Upper lobe of left lung (tissue), 6 donors: Measurements from ENCODE around the gene MMS22L. TPM values are rescaled to one million over a fixed set of nuclear protein-coding genes. Genes with fewer than 3 reads are reported as not detected.
"Not testable (repeated sequence)": the region's sequence is repeated elsewhere in the genome, so short reads cannot be mapped to it uniquely, and the experiment has no call there.

Experiments used
- ATAC-seq, 2 donors: fragments of 200-7000 bp; cut with Tn5 transposase; one replicate each; pipeline ENCODE4 v1.9.1; 2022; ENCODE audit warnings: mild to moderate bottlenecking in 2 of 2, moderate library complexity in 2 of 2; ENCODE audit not compliant: low FRiP score in 2 of 2
- DNase-seq, 2 donors: peaks; one replicate each; pipeline ENCODE4 v3.0.0-alpha.2; 2019 to 2020
- H3K27ac ChIP-seq, 4 donors: fragments of 200-600 bp; sonication (generic); one replicate each; pipeline ENCODE4 v1.5.1; 2016 to 2019
- H3K27me3 ChIP-seq, 4 donors: fragments of 200-600 bp; sonication (generic); one replicate each; pipeline ENCODE4 v1.5.1; 2017 to 2019
- H3K36me3 ChIP-seq, 4 donors: fragments of 200-600 bp; sonication (generic); one replicate each; pipeline ENCODE4 v1.5.1; 2016 to 2019
- H3K4me1 ChIP-seq, 4 donors: fragments of 200-600 bp; sonication (generic); one replicate each; pipeline ENCODE4 v1.5.1; 2018 to 2019
- H3K4me3 ChIP-seq, 4 donors: fragments of 200-600 bp; sonication (generic); one replicate each; pipeline ENCODE4 v1.5.1; 2017 to 2019; ENCODE audit warnings: mild to moderate bottlenecking in 2 of 4, moderate library complexity in 1 of 4
- H3K9me3 ChIP-seq, 4 donors: fragments of 200-600 bp; sonication (generic); one replicate each; pipeline ENCODE4 v1.5.1; 2018 to 2019
- EP300 ChIP-seq, 4 donors: sonication (generic); formaldehyde crosslinking; IDR thresholded peaks; one replicate each; pipeline ENCODE4 v1.5.1; 2017; ENCODE audit warnings: antibody characterized with exemption in 4 of 4, control low read depth in 2 of 4
- POLR2A ChIP-seq, 4 donors: fragments of 450-650 bp; IDR thresholded peaks; one replicate each; pipeline ENCODE4 v1.5.1; 2016 to 2017; ENCODE audit warnings: antibody characterized with exemption in 4 of 4, mild to moderate bottlenecking in 2 of 4
- POLR2AphosphoS5 ChIP-seq, 2 donors: sonication (generic); formaldehyde crosslinking; IDR thresholded peaks; one replicate each; pipeline ENCODE4 v1.5.1; 2017; ENCODE audit warnings: antibody characterized with exemption in 2 of 2
- WGBS, 2 donors: methylation state at CpG; one replicate each; pipeline ENCODE4 v1.1.5; 2017 to 2018; 5-methylcytosine and 5-hydroxymethylcytosine counted together
- total RNA-seq, 6 donors: library from RNA; depleted of rRNA in 4 of 6; stranded (reverse); fragments of >200 nt in 4 of 6; gene quantifications; one replicate each; pipeline versions ENCODE4 v1.1.0 to v1.2.1, GENCODE V29; 2016 to 2021
- TF ChIP-seq, protein P1 (sequence below), 6 experiments: fragments of 450-650 bp in 4 of 6; fragments of 200-600 bp in 2 of 6; sonication (generic) in 2 of 6; IDR thresholded peaks; one replicate each; pipeline ENCODE4 v1.5.1; 2016 to 2019; ENCODE audit warnings: antibody characterized with exemption in 6 of 6
- donor health status: DM: no; HTN: no; CAD: no; lungs with moderate emphysema.
- donor health status: DM: no; HTN: yes; CAD: no; lungs with severe emphysema.

MMS22L gene
- total RNA-seq, 6 donors from 2014 or later: 4.9 to 22.1 (median 7.9) TPM

DNA sequence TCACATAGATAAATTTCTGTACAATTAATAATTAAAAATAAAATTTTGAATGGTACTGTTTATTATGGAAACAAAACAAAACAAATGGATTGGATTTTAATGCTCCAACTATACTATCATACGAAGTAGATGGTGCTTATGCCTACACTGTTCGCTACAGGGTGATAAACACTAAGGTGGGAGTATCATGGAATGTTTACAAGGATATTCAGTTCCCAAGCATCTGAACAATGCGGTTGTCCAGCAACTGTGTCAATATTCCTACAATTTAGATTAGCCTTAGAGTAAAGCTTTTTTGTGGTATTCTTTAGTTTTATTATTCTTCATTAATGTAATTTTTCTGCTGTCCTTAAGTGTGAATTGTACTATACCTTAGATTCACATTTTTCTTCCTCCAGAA, 105.1 kb downstream of the MMS22L start:
- Histone ChIP-seq H3K4me3 (no peak overlapping the region), H3K9me3 (no peaks in the 10 kb centered on the region), H3K27ac (no peak overlapping the region), H3K27me3 (no peaks in the 10 kb centered on the region), H3K4me1 (no peaks in the 10 kb centered on the region), H3K36me3 (peaks cover 0 to 3% (median under 1%) of the 10 kb centered on the region in 4 donors)
- no peak for DNase-seq
- no peak for ATAC-seq
- TF ChIP-seq, protein P1, sequence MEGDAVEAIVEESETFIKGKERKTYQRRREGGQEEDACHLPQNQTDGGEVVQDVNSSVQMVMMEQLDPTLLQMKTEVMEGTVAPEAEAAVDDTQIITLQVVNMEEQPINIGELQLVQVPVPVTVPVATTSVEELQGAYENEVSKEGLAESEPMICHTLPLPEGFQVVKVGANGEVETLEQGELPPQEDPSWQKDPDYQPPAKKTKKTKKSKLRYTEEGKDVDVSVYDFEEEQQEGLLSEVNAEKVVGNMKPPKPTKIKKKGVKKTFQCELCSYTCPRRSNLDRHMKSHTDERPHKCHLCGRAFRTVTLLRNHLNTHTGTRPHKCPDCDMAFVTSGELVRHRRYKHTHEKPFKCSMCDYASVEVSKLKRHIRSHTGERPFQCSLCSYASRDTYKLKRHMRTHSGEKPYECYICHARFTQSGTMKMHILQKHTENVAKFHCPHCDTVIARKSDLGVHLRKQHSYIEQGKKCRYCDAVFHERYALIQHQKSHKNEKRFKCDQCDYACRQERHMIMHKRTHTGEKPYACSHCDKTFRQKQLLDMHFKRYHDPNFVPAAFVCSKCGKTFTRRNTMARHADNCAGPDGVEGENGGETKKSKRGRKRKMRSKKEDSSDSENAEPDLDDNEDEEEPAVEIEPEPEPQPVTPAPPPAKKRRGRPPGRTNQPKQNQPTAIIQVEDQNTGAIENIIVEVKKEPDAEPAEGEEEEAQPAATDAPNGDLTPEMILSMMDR (IDR thresholded peaks at IDR 0.05): no peak
- TF ChIP-seq EP300 (IDR thresholded peaks at IDR 0.05): no peak
- TF ChIP-seq POLR2A (IDR thresholded peaks at IDR 0.05): no peak
- no peak for TF ChIP-seq POLR2AphosphoS5 (IDR thresholded peaks at IDR 0.05)
- WGBS, 2 donors: 91% methylated on average over 3 of the region's 3 CpGs

DNA sequence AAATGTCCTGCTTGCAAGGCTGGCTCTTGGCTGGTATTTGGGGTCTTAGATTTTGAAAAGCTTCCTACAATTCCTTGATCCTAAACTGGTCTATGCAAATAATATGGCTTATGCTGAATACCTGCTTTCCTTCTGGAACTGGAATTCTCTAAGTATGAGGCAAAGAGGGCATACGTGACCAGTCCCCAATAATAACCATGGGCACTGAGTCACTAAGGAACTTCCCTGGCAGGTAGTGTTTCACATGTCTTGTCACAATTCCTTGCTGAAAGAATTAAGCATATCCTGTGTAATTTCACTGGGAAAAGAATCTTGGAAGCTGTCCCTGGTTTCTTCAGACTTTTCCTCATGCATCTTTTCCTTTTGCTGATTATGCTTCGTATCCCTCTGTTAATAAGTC, 106.5 kb downstream of the MMS22L start:
- ATAC-seq (no peak), DNase-seq (no peak)
- Histone ChIP-seq H3K27ac (no peak overlapping the region), H3K27me3 (no peaks in the 10 kb centered on the region), H3K36me3 (peaks cover 0 to 5% (median 1%) of the 10 kb centered on the region in 4 donors), H3K4me3 (no peak overlapping the region), H3K9me3 (no peaks in the 10 kb centered on the region), H3K4me1 (no peaks in the 10 kb centered on the region)
- TF ChIP-seq POLR2A (IDR thresholded peaks at IDR 0.05) (no peak), POLR2AphosphoS5 (IDR thresholded peaks at IDR 0.05) (no peak), EP300 (IDR thresholded peaks at IDR 0.05) (no peak)
- TF ChIP-seq, protein P1 (IDR thresholded peaks at IDR 0.05): no peak
- 86 to 90% methylated on average over 2 of the region's 2 CpGs for WGBS, 2 donors

DNA sequence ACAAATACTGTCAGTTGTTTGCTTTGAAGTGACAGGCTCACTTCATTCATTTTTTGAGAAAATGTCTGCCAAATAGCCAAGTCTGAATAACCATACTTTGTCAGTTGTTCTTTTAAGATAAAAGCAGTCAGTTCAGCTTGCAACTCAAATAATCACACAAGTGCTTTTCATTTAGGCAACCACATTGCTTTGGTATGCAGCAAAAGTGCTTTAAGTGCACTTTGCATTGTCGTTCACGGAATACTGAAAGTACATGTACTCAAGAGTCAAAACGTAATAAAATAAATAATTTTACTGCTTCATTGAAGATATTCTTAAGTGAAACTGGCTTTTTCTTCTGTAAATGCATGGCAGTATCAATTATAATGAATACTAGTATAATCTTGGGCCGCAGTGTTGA, 107.2 kb downstream of the MMS22L start:
- H3K36me3 ChIP-seq: peaks cover 0 to 5% (median 0%) of the 10 kb centered on the region in 4 donors
- 74 to 81% methylated on average over 4 of the region's 4 CpGs for WGBS, 2 donors
- H3K27ac ChIP-seq: no peak overlapping the region
- TF ChIP-seq POLR2AphosphoS5 (IDR thresholded peaks at IDR 0.05) (no peak), EP300 (IDR thresholded peaks at IDR 0.05) (peak in 1 of 4 donors; percentile 61), POLR2A (IDR thresholded peaks at IDR 0.05) (no peak)
- TF ChIP-seq, protein P1 (IDR thresholded peaks at IDR 0.05): no peak
- peak in 1 of 2 donors; percentile 46 for DNase-seq
- no peaks in the 10 kb centered on the region for H3K4me1 ChIP-seq
- H3K27me3 ChIP-seq: no peaks in the 10 kb centered on the region
- ATAC-seq: peak; percentile 29 to 49
- no peaks in the 10 kb centered on the region for H3K9me3 ChIP-seq
- H3K4me3 ChIP-seq: no peak overlapping the region

DNA sequence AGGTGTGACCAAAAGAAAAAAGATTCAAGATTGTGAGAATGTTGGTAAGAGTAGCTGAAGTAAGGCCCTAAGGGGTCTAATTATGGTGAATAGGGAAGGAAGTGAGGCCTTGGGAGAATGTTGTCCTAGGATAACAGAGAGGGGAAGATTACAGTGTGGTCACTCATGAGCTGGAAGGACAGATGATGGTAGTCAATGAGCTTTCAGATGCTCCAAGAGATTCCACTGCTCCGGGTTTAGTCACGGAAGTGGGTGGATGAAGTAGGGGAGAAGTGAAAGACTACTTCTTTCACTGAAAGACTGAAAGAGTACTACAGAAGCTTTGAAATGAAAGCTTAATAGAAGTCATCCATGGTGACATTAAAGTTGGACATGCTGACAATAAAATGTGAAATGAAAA, 108.5 kb downstream of the MMS22L start:
- Histone ChIP-seq H3K9me3 (no peaks in the 10 kb centered on the region), H3K27me3 (no peaks in the 10 kb centered on the region), H3K27ac (no peak overlapping the region), H3K36me3 (peaks cover 0 to 5% (median 0%) of the 10 kb centered on the region in 4 donors), H3K4me1 (no peaks in the 10 kb centered on the region), H3K4me3 (no peak overlapping the region)
- TF ChIP-seq, protein P1 (IDR thresholded peaks at IDR 0.05): no peak
- TF ChIP-seq POLR2A (IDR thresholded peaks at IDR 0.05) (no peak), EP300 (IDR thresholded peaks at IDR 0.05) (no peak), POLR2AphosphoS5 (IDR thresholded peaks at IDR 0.05) (no peak)
- no peak for ATAC-seq
- DNase-seq: no peak
- 96 to 98% methylated on average over 2 of the region's 2 CpGs for WGBS, 2 donors

DNA sequence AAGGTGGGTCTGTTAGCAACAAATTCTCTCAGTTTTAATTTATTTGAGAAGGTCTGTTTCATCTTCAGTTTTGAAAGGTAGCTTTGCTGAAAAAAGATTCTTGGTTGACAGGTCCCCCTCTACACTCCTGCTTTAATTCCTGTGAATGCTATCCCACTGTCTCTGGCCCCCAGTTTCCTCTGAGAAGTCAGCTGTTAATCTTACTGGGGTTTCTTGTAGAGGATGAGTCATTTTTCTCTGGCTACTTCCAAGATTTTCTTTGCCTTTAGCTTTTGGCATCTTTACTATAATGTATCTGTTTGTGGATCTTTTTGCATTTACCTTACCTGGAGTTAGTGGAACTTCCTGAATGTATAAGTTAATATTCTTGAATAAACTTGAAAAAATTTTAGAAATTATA, 122.7 kb downstream of the MMS22L start:
- Histone ChIP-seq H3K4me1 (no peaks in the 10 kb centered on the region), H3K27me3 (no peaks in the 10 kb centered on the region), H3K27ac (no peak overlapping the region), H3K36me3 (peaks cover 0 to 11% (median 0%) of the 10 kb centered on the region in 4 donors), H3K4me3 (no peak overlapping the region), H3K9me3 (no peaks in the 10 kb centered on the region)
- ATAC-seq (no peak), DNase-seq (no peak)
- TF ChIP-seq, protein P1 (IDR thresholded peaks at IDR 0.05): no peak
- no peak for TF ChIP-seq POLR2AphosphoS5 (IDR thresholded peaks at IDR 0.05)
- TF ChIP-seq POLR2A (IDR thresholded peaks at IDR 0.05): no peak
- no peak for TF ChIP-seq EP300 (IDR thresholded peaks at IDR 0.05)

DNA sequence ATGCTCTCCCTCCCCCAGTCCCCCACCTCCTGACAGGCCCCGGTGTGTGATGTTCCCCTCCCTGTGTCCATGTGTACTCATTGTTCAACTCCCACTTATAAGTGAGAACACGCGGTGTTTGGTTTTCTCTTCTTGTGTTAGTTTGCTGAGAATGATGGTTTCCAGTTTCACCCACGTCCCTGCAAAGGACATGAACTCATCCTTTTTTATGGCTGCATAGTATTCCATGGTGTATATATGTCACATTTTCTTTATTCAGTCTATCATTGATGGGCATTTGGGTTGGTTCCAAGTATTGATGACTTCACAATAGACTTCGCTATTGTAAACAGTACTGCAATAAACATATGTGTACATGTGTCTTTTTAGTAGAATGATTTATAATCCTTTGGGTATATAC, 127.6 kb downstream of the MMS22L start:
- not testable (repeated sequence) for H3K27me3 ChIP-seq, ATAC-seq, H3K9me3 ChIP-seq, H3K4me1 ChIP-seq, DNase-seq, H3K36me3 ChIP-seq, H3K4me3 ChIP-seq, H3K27ac ChIP-seq
- 94% methylated on average over 5 of the region's 5 CpGs for WGBS, 2 donors
